SK-N-SH treated with all-trans-retinoic acid at 6 μM for 48 hours (cell line): ENCODE results near the gene GUCY1B1.

ENCODE experiments used
- ARNTL ChIP-seq: fragments of 450-650 bp; formaldehyde crosslinking; IDR thresholded peaks from 2 replicates; pipeline ENCODE4 v1.5.0; 2020; ENCODE audit warnings: low read depth, mild to moderate bottlenecking, moderate library complexity, borderline replicate concordance
- BACH2 ChIP-seq: fragments of 250-450 bp; sonication (Bioruptor Pico); IDR thresholded peaks from 2 replicates; pipeline ENCODE4 v1.9.0; 2021; ENCODE audit warnings: mild to moderate bottlenecking, borderline replicate concordance
- CSRNP3 ChIP-seq: fragments of 250-450 bp; sonication (Bioruptor Pico); IDR thresholded peaks from 2 replicates; pipeline ENCODE4 v1.5.1; 2021; ENCODE audit warnings: mild to moderate bottlenecking, moderate library complexity
- ISL1 ChIP-seq: fragments of 250-450 bp; sonication (Bioruptor Pico); IDR thresholded peaks from 2 replicates; pipeline ENCODE4 v2.1.2; 2022; ENCODE audit warnings: mild to moderate bottlenecking, moderate library complexity
- PPARA ChIP-seq: fragments of 250-450 bp; sonication (Bioruptor Pico); IDR thresholded peaks from 2 replicates; pipeline ENCODE4 v1.5.0; 2020; ENCODE audit warnings: mild to moderate bottlenecking, borderline replicate concordance
- RARB ChIP-seq: fragments of 250-450 bp; sonication (Bioruptor Pico); IDR thresholded peaks from 2 replicates; pipeline ENCODE4 v1.8.0; 2021; ENCODE audit warnings: mild to moderate bottlenecking, moderate library complexity
- SNAI2 ChIP-seq: fragments of 250-450 bp; sonication (Bioruptor Pico); IDR thresholded peaks from 2 replicates; pipeline ENCODE4 v1.5.0; 2020; ENCODE audit warnings: mild to moderate bottlenecking, moderate library complexity
- TCF4 ChIP-seq: fragments of 250-450 bp; sonication (Bioruptor Pico); IDR thresholded peaks from 2 replicates; pipeline ENCODE4 v1.8.0; 2021; ENCODE audit warnings: mild to moderate bottlenecking, moderate library complexity, borderline replicate concordance
- TSHZ2 ChIP-seq: fragments of 250-450 bp; sonication (Bioruptor Pico); IDR thresholded peaks from 2 replicates; pipeline ENCODE4 v1.5.0; 2020; ENCODE audit warnings: mild to moderate bottlenecking, moderate library complexity
- ZFP3 ChIP-seq: fragments of 250-450 bp; sonication (Bioruptor Pico); IDR thresholded peaks from 2 replicates; pipeline ENCODE4 v1.5.0; 2020; ENCODE audit warnings: mild to moderate bottlenecking, moderate library complexity
- ZFP30 ChIP-seq: fragments of 450-650 bp; formaldehyde crosslinking; IDR thresholded peaks from 2 replicates; pipeline ENCODE4 v1.5.0; 2022; ENCODE audit warnings: mild to moderate bottlenecking, moderate library complexity
- ZNF70 ChIP-seq: fragments of 450-650 bp; formaldehyde crosslinking; IDR thresholded peaks from 2 replicates; pipeline ENCODE4 v1.5.0; 2020; ENCODE audit warnings: mild to moderate bottlenecking, moderate library complexity
- TF ChIP-seq, protein P1 (sequence below): fragments of 250-450 bp; sonication (Bioruptor Pico); IDR thresholded peaks from 2 replicates; pipeline ENCODE4 v1.8.0; 2020; ENCODE audit warnings: mild to moderate bottlenecking, moderate library complexity, borderline replicate concordance
- TF ChIP-seq, protein P2 (sequence below): fragments of 250-450 bp; sonication (Bioruptor Pico); IDR thresholded peaks from 2 replicates; pipeline ENCODE4 v1.8.0; 2021; ENCODE audit warnings: low read depth, mild to moderate bottlenecking, moderate library complexity, borderline replicate concordance

GRCh38 chr4:155842080-155842479 lies 83.3 kb downstream of the GUCY1B1 start:
- no peak for TF ChIP-seq ZFP30 (CRISPR knock-in tag)
- TF ChIP-seq BACH2 (CRISPR knock-in tag): no peak
- TF ChIP-seq RARB (CRISPR knock-in tag): no peak
- TF ChIP-seq, protein P1, sequence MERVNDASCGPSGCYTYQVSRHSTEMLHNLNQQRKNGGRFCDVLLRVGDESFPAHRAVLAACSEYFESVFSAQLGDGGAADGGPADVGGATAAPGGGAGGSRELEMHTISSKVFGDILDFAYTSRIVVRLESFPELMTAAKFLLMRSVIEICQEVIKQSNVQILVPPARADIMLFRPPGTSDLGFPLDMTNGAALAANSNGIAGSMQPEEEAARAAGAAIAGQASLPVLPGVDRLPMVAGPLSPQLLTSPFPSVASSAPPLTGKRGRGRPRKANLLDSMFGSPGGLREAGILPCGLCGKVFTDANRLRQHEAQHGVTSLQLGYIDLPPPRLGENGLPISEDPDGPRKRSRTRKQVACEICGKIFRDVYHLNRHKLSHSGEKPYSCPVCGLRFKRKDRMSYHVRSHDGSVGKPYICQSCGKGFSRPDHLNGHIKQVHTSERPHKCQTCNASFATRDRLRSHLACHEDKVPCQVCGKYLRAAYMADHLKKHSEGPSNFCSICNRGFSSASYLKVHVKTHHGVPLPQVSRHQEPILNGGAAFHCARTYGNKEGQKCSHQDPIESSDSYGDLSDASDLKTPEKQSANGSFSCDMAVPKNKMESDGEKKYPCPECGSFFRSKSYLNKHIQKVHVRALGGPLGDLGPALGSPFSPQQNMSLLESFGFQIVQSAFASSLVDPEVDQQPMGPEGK (CRISPR knock-in tag): no peak
- TF ChIP-seq ISL1 (CRISPR knock-in tag): no peak
- TF ChIP-seq ZFP3 (CRISPR knock-in tag): no peak
- no peak for TF ChIP-seq CSRNP3 (CRISPR knock-in tag)
- TF ChIP-seq, protein P2, sequence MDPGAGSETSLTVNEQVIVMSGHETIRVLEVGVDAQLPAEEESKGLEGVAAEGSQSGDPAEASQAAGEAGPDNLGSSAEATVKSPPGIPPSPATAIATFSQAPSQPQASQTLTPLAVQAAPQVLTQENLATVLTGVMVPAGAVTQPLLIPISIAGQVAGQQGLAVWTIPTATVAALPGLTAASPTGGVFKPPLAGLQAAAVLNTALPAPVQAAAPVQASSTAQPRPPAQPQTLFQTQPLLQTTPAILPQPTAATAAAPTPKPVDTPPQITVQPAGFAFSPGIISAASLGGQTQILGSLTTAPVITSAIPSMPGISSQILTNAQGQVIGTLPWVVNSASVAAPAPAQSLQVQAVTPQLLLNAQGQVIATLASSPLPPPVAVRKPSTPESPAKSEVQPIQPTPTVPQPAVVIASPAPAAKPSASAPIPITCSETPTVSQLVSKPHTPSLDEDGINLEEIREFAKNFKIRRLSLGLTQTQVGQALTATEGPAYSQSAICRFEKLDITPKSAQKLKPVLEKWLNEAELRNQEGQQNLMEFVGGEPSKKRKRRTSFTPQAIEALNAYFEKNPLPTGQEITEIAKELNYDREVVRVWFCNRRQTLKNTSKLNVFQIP: no peak
- no peak for TF ChIP-seq ARNTL (CRISPR knock-in tag)
- TF ChIP-seq ZNF70 (CRISPR knock-in tag): no peak
- TF ChIP-seq TSHZ2 (CRISPR knock-in tag): no peak
- no peak for TF ChIP-seq SNAI2 (CRISPR knock-in tag)
- no peak for TF ChIP-seq TCF4 (CRISPR knock-in tag)
- TF ChIP-seq PPARA: no peak
